Loucy (cell line): ENCODE measurements around the gene TMEM179.

ENCODE experiments used
- H2AFZ ChIP-seq: fragments of 200-600 bp; sonication (generic); 2 replicates; pipeline ENCODE4 v1.6.0; 2016; ENCODE audit warnings: antibody characterized with exemption, mild to moderate bottlenecking, low read length, moderate library complexity
- H3F3A ChIP-seq: fragments of 200-600 bp; 2 replicates; pipeline ENCODE4 v1.6.0; 2016; ENCODE audit warnings: antibody characterized with exemption, low read depth, mild to moderate bottlenecking
- H3K27me3 ChIP-seq: fragments of 200-600 bp; sonication (generic); 2 replicates; pipeline ENCODE4 v1.6.1; 2014; ENCODE audit warnings: low read length, mild to moderate bottlenecking; ENCODE audit not compliant: insufficient read depth, poor library complexity, severe bottlenecking
- H3K36me3 ChIP-seq: fragments of 200-600 bp; sonication (generic); 2 replicates; pipeline ENCODE4 v1.6.1; 2016; ENCODE audit warnings: low read length; ENCODE audit not compliant: insufficient read depth
- H3K4me1 ChIP-seq: fragments of 200-600 bp; sonication (generic); 2 replicates; pipeline ENCODE4 v1.5.1; 2014; ENCODE audit warnings: low read length, mild to moderate bottlenecking; ENCODE audit not compliant: insufficient read depth, poor library complexity, severe bottlenecking
- H3K4me2 ChIP-seq: fragments of 200-600 bp; sonication (generic); 2 replicates; pipeline ENCODE4 v1.6.0; 2014; ENCODE audit warnings: antibody characterized with exemption, low read length, low read depth, mild to moderate bottlenecking; ENCODE audit not compliant: poor library complexity, severe bottlenecking
- H3K4me3 ChIP-seq: fragments of 200-600 bp; sonication (generic); 2 replicates; pipeline ENCODE4 v1.5.1; 2014; ENCODE audit warnings: low read length, mild to moderate bottlenecking, mixed read lengths; ENCODE audit not compliant: poor library complexity, severe bottlenecking
- H3K79me2 ChIP-seq: fragments of 200-600 bp; sonication (generic); 2 replicates; pipeline ENCODE4 v1.6.1; 2014; ENCODE audit warnings: low read length; ENCODE audit not compliant: insufficient read depth
- H3K9ac ChIP-seq: fragments of 200-600 bp; sonication (generic); 2 replicates; pipeline ENCODE4 v1.6.0; 2014; ENCODE audit warnings: mild to moderate bottlenecking, low read depth, low read length, moderate library complexity; ENCODE audit not compliant: poor library complexity, severe bottlenecking
- H3K9me2 ChIP-seq: fragments of 200-600 bp; sonication (generic); replicated peaks from 2 replicates; pipeline ENCODE4 v1.6.1; 2016; ENCODE audit warnings: low read depth, low read length, mixed read lengths
- H3K9me3 ChIP-seq: fragments of 200-600 bp; sonication (generic); 2 replicates; pipeline ENCODE4 v1.6.1; 2014; ENCODE audit warnings: mild to moderate bottlenecking, antibody characterized with exemption, low read length, low read depth; ENCODE audit not compliant: insufficient read depth
- H4K20me1 ChIP-seq: fragments of 200-600 bp; sonication (generic); 2 replicates; pipeline ENCODE4 v1.6.0; 2014; ENCODE audit warnings: antibody characterized with exemption, low read length, mild to moderate bottlenecking; ENCODE audit not compliant: insufficient read depth, poor library complexity, severe bottlenecking
- CTCF ChIP-seq: fragments of 200-600 bp; sonication (generic); conservative IDR thresholded peaks from 2 replicates; pipeline ENCODE4 v1.5.1; 2014; ENCODE audit warnings: mild to moderate bottlenecking, antibody characterized with exemption, low read length
- EZH2phosphoT487 ChIP-seq: fragments of 200-600 bp; IDR thresholded peaks from 2 replicates; pipeline ENCODE4 v1.6.1; 2018; ENCODE audit warnings: antibody characterized with exemption, mild to moderate bottlenecking, moderate library complexity, borderline replicate concordance

TMEM179 gene

GRCh38 chr14:104572024-104572626 is 32.4 kb downstream of the TMEM179 start:
- TF ChIP-seq EZH2phosphoT487 = no peak
- no peak for TF ChIP-seq CTCF
- no peaks in the 10 kb centered on the region for H3K27me3 ChIP-seq
- no peaks in the 10 kb centered on the region for H3K4me1 ChIP-seq
- no peaks in the 10 kb centered on the region for H3K79me2 ChIP-seq
- no peaks in the 10 kb centered on the region for H4K20me1 ChIP-seq
- H3F3A ChIP-seq = no peaks in the 10 kb centered on the region
- no peaks in the 10 kb centered on the region for H3K9me2 ChIP-seq
- no peaks in the 10 kb centered on the region for H3K36me3 ChIP-seq
- no peak overlapping the region for H3K4me2 ChIP-seq
- no peaks in the 10 kb centered on the region for H3K9me3 ChIP-seq
- H3K9ac ChIP-seq = no peak overlapping the region
- H3K4me3 ChIP-seq = no peak overlapping the region
- H2AFZ ChIP-seq = no peak overlapping the region

GRCh38 chr14:104571246-104571645 is 33.3 kb downstream of the TMEM179 start:
- no peaks in the 10 kb centered on the region for H3K27me3 ChIP-seq
- no peak overlapping the region for H2AFZ ChIP-seq
- no peaks in the 10 kb centered on the region for H3K4me1 ChIP-seq
- no peaks in the 10 kb centered on the region for H3F3A ChIP-seq
- H3K9me3 ChIP-seq = no peaks in the 10 kb centered on the region
- no peaks in the 10 kb centered on the region for H3K79me2 ChIP-seq
- no peaks in the 10 kb centered on the region for H3K36me3 ChIP-seq
- H3K4me3 ChIP-seq = no peak overlapping the region
- no peak overlapping the region for H3K4me2 ChIP-seq
- no peak overlapping the region for H3K9ac ChIP-seq
- TF ChIP-seq CTCF (no peak), EZH2phosphoT487 (no peak)
- H3K9me2 ChIP-seq = no peaks in the 10 kb centered on the region
- H4K20me1 ChIP-seq = no peaks in the 10 kb centered on the region

- no peak overlapping the region for H2AFZ ChIP-seq
- no peak for TF ChIP-seq CTCF
- no peak for TF ChIP-seq EZH2phosphoT487
Measured at GRCh38 chr14:104569435-104569834, 35.1 kb downstream of the TMEM179 start.

More at GRCh38 chr14:104569435-104569834, 35.1 kb downstream of the TMEM179 start:
- H3K9me3 ChIP-seq = no peaks in the 10 kb centered on the region
- H3K27me3 ChIP-seq = no peaks in the 10 kb centered on the region
- H3K9ac ChIP-seq = no peak overlapping the region
- H3F3A ChIP-seq = no peaks in the 10 kb centered on the region
- H3K4me3 ChIP-seq = no peak overlapping the region
- H3K4me2 ChIP-seq = no peak overlapping the region
- H3K36me3 ChIP-seq = no peaks in the 10 kb centered on the region
- no peaks in the 10 kb centered on the region for H3K4me1 ChIP-seq
- H4K20me1 ChIP-seq = no peaks in the 10 kb centered on the region
- H3K9me2 ChIP-seq = no peaks in the 10 kb centered on the region
- H3K79me2 ChIP-seq = no peaks in the 10 kb centered on the region
